Liver (tissue), 9 donors: ENCODE results near the gene TAB2. TPM values are rescaled to one million over a fixed set of nuclear protein-coding genes. Genes with fewer than 3 reads are reported as not detected.

Experiments used
- DNase-seq: peaks from one replicate; pipeline ENCODE4 v3.0.0-alpha.2; 2017; ENCODE audit warnings: low spot score
- H3K27ac ChIP-seq, 2 donors: one replicate each; pipeline ENCODE4 v1.7.0; 2013; ENCODE audit warnings: inconsistent platforms in 2 of 2, low read length in 2 of 2, control low read depth in 1 of 2, low read depth in 1 of 2, mild to moderate bottlenecking in 1 of 2
- H3K27me3 ChIP-seq, 4 donors: one replicate each; pipeline versions ENCODE4 v1.6.1 to v1.7.0; 2013; ENCODE audit warnings: low read length in 3 of 4, inconsistent platforms in 1 of 4, mild to moderate bottlenecking in 1 of 4, moderate library complexity in 1 of 4; ENCODE audit not compliant: control insufficient read depth in 4 of 4, insufficient read depth in 4 of 4
- H3K36me3 ChIP-seq, 4 donors: one replicate each; pipeline versions ENCODE4 v1.6.1 to v1.7.0; 2013; ENCODE audit warnings: low read length in 3 of 4, mild to moderate bottlenecking in 3 of 4, low read depth in 1 of 4, moderate library complexity in 1 of 4; ENCODE audit not compliant: control insufficient read depth in 4 of 4, insufficient read depth in 3 of 4
- H3K4me1 ChIP-seq, 4 donors: one replicate each; pipeline versions ENCODE4 v1.6.1 to v1.7.0; 2013; ENCODE audit warnings: low read length in 3 of 4, mild to moderate bottlenecking in 3 of 4, moderate library complexity in 1 of 4; ENCODE audit not compliant: control insufficient read depth in 4 of 4, insufficient read depth in 4 of 4
- H3K4me3 ChIP-seq, 3 donors: one replicate each; pipeline versions ENCODE4 v1.6.1 to v1.7.0; 2013; ENCODE audit warnings: low read length in 3 of 3, control low read depth in 1 of 3, low read depth in 1 of 3, mild to moderate bottlenecking in 1 of 3
- H3K9ac ChIP-seq, 2 donors: one replicate each; pipeline ENCODE4 v1.7.0; 2013; ENCODE audit warnings: low read length in 2 of 2, mild to moderate bottlenecking in 2 of 2, moderate library complexity in 2 of 2, control low read depth in 1 of 2, low read depth in 1 of 2
- H3K9me3 ChIP-seq, 4 donors: one replicate each; pipeline versions ENCODE4 v1.6.1 to v1.7.0; 2013; ENCODE audit warnings: low read length in 3 of 4; ENCODE audit not compliant: control insufficient read depth in 4 of 4
- ATF3 ChIP-seq: IDR thresholded peaks from 2 replicates; pipeline ENCODE4 v1.6.1; 2016; ENCODE audit warnings: antibody characterized with exemption
- CTCF ChIP-seq: fragments of 150-350 bp; IDR thresholded peaks from 2 replicates; pipeline ENCODE4 v1.5.1; 2017; ENCODE audit warnings: improper control_type of control experiment, low read depth, low read length; ENCODE audit not compliant: missing input control
- EGR1 ChIP-seq, 2 donors: IDR thresholded peaks; 2 replicates each; pipeline ENCODE4 v1.6.1; 2016 to 2018; ENCODE audit warnings: antibody characterized with exemption in 2 of 2, low read depth in 2 of 2
- FOXA1 ChIP-seq: IDR thresholded peaks from 2 replicates; pipeline ENCODE4 v1.6.1; 2016; ENCODE audit warnings: antibody characterized with exemption
- FOXA2 ChIP-seq: IDR thresholded peaks from 2 replicates; pipeline ENCODE4 v1.6.1; 2016; ENCODE audit warnings: antibody characterized with exemption
- GABPA ChIP-seq, 2 donors: IDR thresholded peaks in 1 of 2; conservative IDR thresholded peaks in 1 of 2; 2 replicates each; pipeline ENCODE4 v1.6.1; 2016; ENCODE audit warnings: antibody characterized with exemption in 2 of 2, mild to moderate bottlenecking in 1 of 2, moderate library complexity in 1 of 2
- HNF4A ChIP-seq, 2 donors: conservative IDR thresholded peaks; 2 replicates each; pipeline ENCODE4 v1.6.1; 2016; ENCODE audit warnings: antibody characterized with exemption in 2 of 2, mild to moderate bottlenecking in 2 of 2
- HNF4G ChIP-seq: IDR thresholded peaks from 2 replicates; pipeline ENCODE4 v1.6.1; 2016; ENCODE audit warnings: antibody characterized with exemption
- JUND ChIP-seq, 2 donors: IDR thresholded peaks; 2 replicates each; pipeline ENCODE4 v1.6.1; 2016; ENCODE audit warnings: antibody characterized with exemption in 2 of 2
- MAX ChIP-seq: IDR thresholded peaks from 2 replicates; pipeline ENCODE4 v1.6.1; 2016; ENCODE audit warnings: antibody characterized with exemption
- NR2F2 ChIP-seq: IDR thresholded peaks from 2 replicates; pipeline ENCODE4 v1.6.1; 2016; ENCODE audit warnings: antibody characterized with exemption
- RAD21 ChIP-seq, 2 donors: IDR thresholded peaks; 2 replicates each; pipeline ENCODE4 v1.6.1; 2016; ENCODE audit warnings: antibody characterized with exemption in 2 of 2, mild to moderate bottlenecking in 2 of 2
- REST ChIP-seq: IDR thresholded peaks from 2 replicates; pipeline ENCODE4 v1.6.1; 2016; ENCODE audit warnings: antibody characterized with exemption, mild to moderate bottlenecking
- RXRA ChIP-seq, 2 donors: IDR thresholded peaks; 2 replicates each; pipeline ENCODE4 v1.6.1; 2017 to 2018; ENCODE audit warnings: antibody characterized with exemption in 2 of 2, mild to moderate bottlenecking in 1 of 2
- SP1 ChIP-seq: IDR thresholded peaks from 2 replicates; pipeline ENCODE4 v1.6.1; 2018; ENCODE audit warnings: antibody characterized with exemption, mild to moderate bottlenecking
- TAF1 ChIP-seq: conservative IDR thresholded peaks from 2 replicates; pipeline ENCODE4 v1.6.1; 2016; ENCODE audit warnings: antibody characterized with exemption, mild to moderate bottlenecking
- YY1 ChIP-seq: IDR thresholded peaks from 2 replicates; pipeline ENCODE4 v1.6.1; 2016; ENCODE audit warnings: antibody characterized with exemption, mild to moderate bottlenecking
- ZBTB33 ChIP-seq: IDR thresholded peaks from 2 replicates; pipeline ENCODE4 v1.6.1; 2016; ENCODE audit warnings: antibody characterized with exemption
- WGBS: extraction: QIAGEN DNeasy Blood & Tissue Kit; methylation state at CpG from one replicate; pipeline ENCODE4 v1.1.7; 2013; 5-methylcytosine and 5-hydroxymethylcytosine counted together
- polyA plus RNA-seq, 2 donors: library from polyadenylated mRNA; stranded (reverse) in 1 of 2; unstranded in 1 of 2; fragments of 200-250 nt in 1 of 2; fragments of >200 nt in 1 of 2; fragmentation: Nextera tagmentation in 1 of 2; extraction: Ambion mirVana in 1 of 2; gene quantifications; one replicate each; pipeline versions ENCODE4 v1.2.1 to v1.2.3, GENCODE V29; 2013 to 2015
- total RNA-seq, 2 donors: library from RNA; depleted of rRNA; stranded (reverse); fragments of >200 nt; gene quantifications; one replicate each; pipeline ENCODE4 v1.2.3, GENCODE V29; 2014
- donor health status: healthy.
- donor health status: healthy.
- donor health status: healthy.
- donor health status: healthy.
- donor health status: healthy.

TAB2 gene
- total and polyA plus RNA-seq, 4 donors: 10.5 to 25.6 (median 18.0) TPM

- no peak for TF ChIP-seq HNF4G
- no peak for TF ChIP-seq SP1
- TF ChIP-seq RAD21 (IDR thresholded peaks at IDR 0.05): no peak
- no peak for TF ChIP-seq FOXA2
- no peak for TF ChIP-seq EGR1 (IDR thresholded peaks at IDR 0.05; ENCODE audit: low read depth in 2 of 2)
Observed at GRCh38 chr6:149453597-149454345, 136.3 kb downstream of the TAB2 start (continued).

- peak in 1 of 2 donors; percentile 44 for TF ChIP-seq EGR1 (IDR thresholded peaks at IDR 0.05; ENCODE audit: low read depth in 2 of 2)
- TF ChIP-seq NR2F2: peak; percentile 99
- TF ChIP-seq ZBTB33: peak; percentile 91
- TF ChIP-seq CTCF: no peak
- TF ChIP-seq HNF4A (conservative IDR thresholded peaks at IDR 0.05): peak; percentile 82 to 94
- peak; percentile 80 for TF ChIP-seq REST
- no peak for TF ChIP-seq TAF1
- no peak for TF ChIP-seq HNF4G
- TF ChIP-seq FOXA1: no peak
- no peak for TF ChIP-seq GABPA (IDR thresholded peaks at IDR 0.05 in 1 of 2, conservative IDR thresholded peaks at IDR 0.05 in 1 of 2)
- TF ChIP-seq JUND (IDR thresholded peaks at IDR 0.05): peak; percentile 29 to 82
- peak; percentile 52 for TF ChIP-seq FOXA2
- TF ChIP-seq MAX: peak; percentile 72
- no peak for TF ChIP-seq ATF3
- peak; percentile 71 to 78 for TF ChIP-seq RXRA (IDR thresholded peaks at IDR 0.05)
- TF ChIP-seq YY1: peak; percentile 85
- TF ChIP-seq SP1: peak; percentile 90
- TF ChIP-seq RAD21 (IDR thresholded peaks at IDR 0.05): peak; percentile 58 to 66
- peaks cover 14 to 32% (median 24%) of the 10 kb centered on the region in 4 donors for H3K4me1 ChIP-seq
- no peak overlapping the region for H3K9ac ChIP-seq
- no peaks in the 10 kb centered on the region for H3K9me3 ChIP-seq
- DNase-seq: no peak
- no peaks in the 10 kb centered on the region for H3K27me3 ChIP-seq
- WGBS: 10% methylated on average over 15 of the region's 15 CpGs
- H3K36me3 ChIP-seq: peaks cover 0 to 1% (median 0%) of the 10 kb centered on the region in 4 donors
- peak overlapping the region; percentile 14 to 35 for H3K27ac ChIP-seq
- no peak overlapping the region for H3K4me3 ChIP-seq
Observed at GRCh38 chr6:149454346-149454848, 136.9 kb downstream of the TAB2 start.
